ENCODE results near the gene AKAIN1.

The AKAIN1 gene, protein sequence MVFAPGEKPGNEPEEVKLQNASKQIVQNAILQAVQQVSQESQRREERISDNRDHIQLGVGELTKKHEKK

GRCh38 chr18:5197032-5197434, at the start of gene AKAIN1:
Gene AKAIN1, minus strand, starts transcription at chr18:5197257. Its CDS starts 204 bp downstream, at chr18:5197053.
- peak; percentile 36 for DNase-seq (ENCODE audit: low read depth)

DNA sequence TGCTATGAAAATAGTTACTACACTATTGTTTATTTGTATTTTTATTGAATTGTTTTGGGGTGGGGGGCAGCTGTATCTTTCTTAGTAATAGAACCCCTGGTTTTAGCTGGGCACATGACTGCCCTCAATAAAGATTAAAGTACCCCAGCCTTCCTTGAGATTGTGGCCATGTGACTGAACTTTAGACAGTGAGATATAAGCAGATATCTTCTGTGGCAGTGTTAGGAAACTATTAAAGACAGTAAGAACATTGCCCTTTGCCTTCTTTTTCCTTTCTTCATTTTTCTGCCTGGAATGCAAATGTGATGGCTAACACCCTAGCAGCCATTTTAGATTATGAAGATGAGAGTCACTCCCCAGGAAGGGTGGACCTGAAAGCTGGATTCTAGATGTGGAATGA, 47.9 kb upstream of the AKAIN1 start:
- TF ChIP-seq CTCF (IDR thresholded peaks at IDR 0.05; ENCODE audit: low read length, missing control alignments), result no peak
- H3K4me3 ChIP-seq (replicated peaks; ENCODE audit: low read depth, low read length), result no peak overlapping the region
- no peak for DNase-seq (ENCODE audit: low read depth)

More at GRCh38 chr18:5197032-5197434, at the start of gene AKAIN1:
- no peak within 1 kb of the TSS for H3K4me3 ChIP-seq (replicated peaks; ENCODE audit: low read depth, low read length)
- no peak for TF ChIP-seq CTCF (IDR thresholded peaks at IDR 0.05; ENCODE audit: low read length, missing control alignments)

GRCh38 chr18:5239447-5239846, 42.4 kb upstream of the AKAIN1 start:
- no peak for TF ChIP-seq CTCF (IDR thresholded peaks at IDR 0.05; ENCODE audit: low read length, missing control alignments)
- no peak for DNase-seq (ENCODE audit: low read depth)
- H3K4me3 ChIP-seq (replicated peaks; ENCODE audit: low read depth, low read length), result peak overlapping the region; percentile 80

DNA sequence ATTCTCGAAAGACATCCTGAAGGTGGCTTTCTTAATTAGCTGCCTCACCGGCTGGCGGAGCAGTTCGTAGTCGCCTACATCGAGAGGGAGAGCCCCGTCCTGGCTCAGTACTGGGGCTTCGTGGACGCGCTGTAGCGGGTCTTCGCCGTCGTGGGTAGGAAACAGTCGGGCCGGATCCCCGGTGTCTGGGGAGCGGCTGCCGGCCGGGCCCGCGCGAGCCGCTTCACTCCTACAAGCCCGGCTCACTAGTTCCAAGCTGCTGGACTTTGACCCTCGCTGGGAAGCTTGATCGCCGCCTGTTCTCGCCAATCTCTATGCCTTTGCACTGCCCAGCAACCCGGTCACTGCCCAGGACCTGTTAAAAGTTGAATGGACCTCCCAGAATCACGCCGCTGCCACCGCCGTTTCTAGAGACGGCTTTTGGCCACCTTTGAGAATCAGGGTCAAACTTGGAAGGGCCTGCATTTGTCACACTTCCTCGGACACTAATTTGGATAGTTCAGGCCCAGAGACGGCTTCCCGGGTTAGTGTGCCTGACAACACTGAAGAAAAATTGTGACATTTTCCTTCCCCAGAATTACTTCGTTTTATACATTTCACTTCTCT, 41.4 kb upstream of the AKAIN1 start:
- peak overlapping the region; percentile 80 for H3K4me3 ChIP-seq (replicated peaks; ENCODE audit: low read depth, low read length)
- DNase-seq (ENCODE audit: low read depth), result peak; percentile 37
- no peak for TF ChIP-seq CTCF (IDR thresholded peaks at IDR 0.05; ENCODE audit: low read length, missing control alignments)

DNA sequence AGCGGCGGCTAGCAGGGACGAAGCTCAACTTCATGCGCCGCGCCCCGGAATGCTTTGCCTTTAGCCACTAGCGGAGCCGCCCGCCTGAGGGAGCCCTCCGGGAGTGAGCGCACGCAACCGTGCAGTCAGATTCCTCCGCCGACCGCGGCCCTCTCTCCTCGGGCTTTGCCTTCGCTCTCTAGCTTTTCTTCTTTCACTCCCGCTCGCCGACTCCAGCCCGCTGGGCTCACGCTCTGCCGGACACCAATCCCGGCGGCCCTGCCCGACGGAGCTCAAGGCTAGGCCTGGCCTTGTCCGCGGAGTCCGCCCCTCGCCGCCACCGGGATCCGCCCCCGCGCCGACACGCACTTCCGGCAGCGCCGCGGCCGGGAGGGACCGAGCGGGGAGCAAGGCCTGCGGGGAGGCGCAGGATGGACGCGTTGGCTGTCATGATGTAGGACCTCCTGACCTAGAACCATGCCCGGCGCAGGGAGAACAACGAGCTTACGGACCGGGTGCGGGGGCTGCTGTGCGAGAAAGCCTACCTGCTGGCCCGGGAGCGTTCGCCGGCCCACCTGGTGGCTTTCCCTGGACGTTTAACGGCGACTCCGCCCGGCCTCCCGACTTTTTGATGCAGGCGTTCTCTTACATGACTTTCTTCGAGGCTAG, 40.8 kb upstream of the AKAIN1 start:
- TF ChIP-seq CTCF (IDR thresholded peaks at IDR 0.05; ENCODE audit: low read length, missing control alignments), result peak; percentile 31
- H3K4me3 ChIP-seq (replicated peaks; ENCODE audit: low read depth, low read length), result peak overlapping the region; percentile 80
- DNase-seq (ENCODE audit: low read depth), result peak; percentile 92

DNA sequence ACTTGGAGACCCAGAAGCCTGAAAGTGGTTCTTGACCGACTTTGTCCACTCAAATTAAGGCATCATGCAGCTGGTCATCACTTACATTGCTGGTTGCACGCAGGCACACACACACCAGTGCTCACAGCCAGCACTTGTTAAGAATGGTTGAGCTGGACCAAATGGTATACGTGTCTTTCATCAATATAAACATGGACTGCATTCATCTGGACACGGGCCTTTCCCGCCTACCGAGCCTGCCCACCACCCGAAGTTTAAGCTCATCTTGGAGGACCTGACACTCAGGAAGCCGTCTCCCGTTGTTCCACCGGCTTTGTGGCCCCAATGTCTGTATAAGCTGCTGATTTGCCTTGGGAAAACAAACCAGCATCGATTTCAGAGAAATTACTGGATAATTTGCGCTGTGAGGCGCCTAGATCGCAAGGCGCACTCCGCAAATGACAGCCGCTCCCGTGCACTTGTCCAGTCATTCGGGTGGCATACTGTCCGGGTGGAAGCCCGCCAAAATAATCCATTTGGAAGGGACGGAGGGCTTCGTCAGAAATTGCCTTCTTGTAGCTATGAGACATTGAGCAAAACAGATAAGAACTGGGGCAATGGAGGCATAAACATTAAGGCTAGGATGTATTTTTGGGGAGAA, 40.1 kb upstream of the AKAIN1 start:
- peak overlapping the region; percentile 80 for H3K4me3 ChIP-seq (replicated peaks; ENCODE audit: low read depth, low read length)
- peak; percentile 13 for DNase-seq (ENCODE audit: low read depth)
- no peak for TF ChIP-seq CTCF (IDR thresholded peaks at IDR 0.05; ENCODE audit: low read length, missing control alignments)

Measured in fibroblast of pulmonary artery (primary cell).